ENCODE data around the gene ZNF579.
A peak's percentile ranks its signal among the peaks of the same experiment; 100 is the strongest.

The ZNF579 gene, protein sequence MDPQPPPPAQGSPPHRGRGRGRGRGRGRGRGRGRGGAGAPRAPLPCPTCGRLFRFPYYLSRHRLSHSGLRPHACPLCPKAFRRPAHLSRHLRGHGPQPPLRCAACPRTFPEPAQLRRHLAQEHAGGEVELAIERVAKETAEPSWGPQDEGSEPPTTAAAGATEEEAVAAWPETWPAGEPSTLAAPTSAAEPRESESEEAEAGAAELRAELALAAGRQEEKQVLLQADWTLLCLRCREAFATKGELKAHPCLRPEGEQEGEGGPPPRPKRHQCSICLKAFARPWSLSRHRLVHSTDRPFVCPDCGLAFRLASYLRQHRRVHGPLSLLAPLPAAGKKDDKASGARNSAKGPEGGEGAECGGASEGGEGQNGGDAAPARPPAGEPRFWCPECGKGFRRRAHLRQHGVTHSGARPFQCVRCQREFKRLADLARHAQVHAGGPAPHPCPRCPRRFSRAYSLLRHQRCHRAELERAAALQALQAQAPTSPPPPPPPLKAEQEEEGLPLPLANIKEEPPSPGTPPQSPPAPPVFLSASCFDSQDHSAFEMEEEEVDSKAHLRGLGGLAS

DNA sequence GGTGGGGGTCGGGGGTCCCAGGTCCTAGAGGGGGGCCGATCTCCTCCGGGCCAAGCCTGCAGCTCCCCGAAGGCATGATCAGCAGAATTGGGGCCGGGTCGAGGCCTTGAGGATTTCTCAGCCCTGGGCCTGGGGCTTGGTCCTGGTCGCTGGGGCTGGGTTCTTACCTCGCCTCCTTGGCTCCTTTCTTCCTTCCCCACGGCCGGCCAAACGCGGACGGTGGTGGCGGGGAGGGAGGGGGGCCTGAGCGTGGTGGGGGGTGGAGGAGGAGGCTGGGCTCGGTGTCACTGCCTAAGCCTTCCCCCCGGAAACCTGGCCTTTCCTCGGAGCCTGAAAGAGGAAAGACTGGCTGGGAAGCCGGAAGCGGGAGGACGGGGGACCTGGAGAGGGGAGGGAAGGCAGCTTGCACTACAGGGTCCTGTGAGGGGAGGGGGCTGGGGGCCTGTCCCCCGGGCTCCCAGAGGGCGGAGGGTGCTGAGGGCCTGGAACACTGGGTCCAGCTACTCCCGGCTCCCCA, at the start of gene ZNF579:
TSS of gene ZNF579 (minus strand) at position 221 of the 517 bp plus-strand sequence. CDS start 1,209 bp downstream, outside the sequence.
- ChIA-PET CTCF (interaction anchor here (0.7 to 1.6 kb wide), 5 partner anchors 26 to 288 kb away, joined by 3 read pairs; no protein-coding TSS in a partner anchor), POLR2A (interaction anchor here (0.6 to 0.9 kb wide), 4 partner anchors 10 to 1132 kb away, joined by 3 read pairs; partner anchors contain the start of gene LENG8)
- no peak for DNase-seq (ENCODE audit: low read depth, low spot score)
- H3K4me3 ChIP-seq (ENCODE audit: low read depth, low read length): peak within 1 kb of the TSS; percentile 96
- TF ChIP-seq, protein P1, sequence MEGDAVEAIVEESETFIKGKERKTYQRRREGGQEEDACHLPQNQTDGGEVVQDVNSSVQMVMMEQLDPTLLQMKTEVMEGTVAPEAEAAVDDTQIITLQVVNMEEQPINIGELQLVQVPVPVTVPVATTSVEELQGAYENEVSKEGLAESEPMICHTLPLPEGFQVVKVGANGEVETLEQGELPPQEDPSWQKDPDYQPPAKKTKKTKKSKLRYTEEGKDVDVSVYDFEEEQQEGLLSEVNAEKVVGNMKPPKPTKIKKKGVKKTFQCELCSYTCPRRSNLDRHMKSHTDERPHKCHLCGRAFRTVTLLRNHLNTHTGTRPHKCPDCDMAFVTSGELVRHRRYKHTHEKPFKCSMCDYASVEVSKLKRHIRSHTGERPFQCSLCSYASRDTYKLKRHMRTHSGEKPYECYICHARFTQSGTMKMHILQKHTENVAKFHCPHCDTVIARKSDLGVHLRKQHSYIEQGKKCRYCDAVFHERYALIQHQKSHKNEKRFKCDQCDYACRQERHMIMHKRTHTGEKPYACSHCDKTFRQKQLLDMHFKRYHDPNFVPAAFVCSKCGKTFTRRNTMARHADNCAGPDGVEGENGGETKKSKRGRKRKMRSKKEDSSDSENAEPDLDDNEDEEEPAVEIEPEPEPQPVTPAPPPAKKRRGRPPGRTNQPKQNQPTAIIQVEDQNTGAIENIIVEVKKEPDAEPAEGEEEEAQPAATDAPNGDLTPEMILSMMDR (IDR thresholded peaks at IDR 0.05; ENCODE audit: insufficient read depth, low read length, missing control alignments): no peak

DNA sequence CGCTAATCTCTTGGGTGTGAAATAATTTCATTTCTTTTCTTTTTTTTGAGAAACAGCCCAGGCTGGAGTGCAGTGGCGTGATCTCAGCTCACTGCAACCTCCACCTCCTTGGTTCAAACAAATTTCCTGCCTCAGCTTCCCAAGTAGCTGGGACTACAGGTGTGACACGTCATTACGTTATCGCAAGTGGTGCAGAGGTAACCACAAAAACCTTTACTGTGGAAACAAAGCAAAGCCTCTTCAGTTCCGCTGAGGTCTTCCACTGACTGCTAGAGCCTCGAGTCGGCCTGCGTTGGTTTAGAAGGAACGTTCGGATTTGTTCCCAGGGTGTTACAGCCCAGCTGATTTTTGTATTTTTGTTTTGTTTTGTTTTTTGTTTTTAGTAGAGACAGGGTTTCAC, 45.7 kb upstream of the ZNF579 start:
- CTCF ChIA-PET: interaction anchor here (0.7 to 7.6 kb wide), 9 partner anchors 9 to 486 kb away, joined by 3 to 74 read pairs (median 18); partner anchors contain the start of gene ZNF865

DNA sequence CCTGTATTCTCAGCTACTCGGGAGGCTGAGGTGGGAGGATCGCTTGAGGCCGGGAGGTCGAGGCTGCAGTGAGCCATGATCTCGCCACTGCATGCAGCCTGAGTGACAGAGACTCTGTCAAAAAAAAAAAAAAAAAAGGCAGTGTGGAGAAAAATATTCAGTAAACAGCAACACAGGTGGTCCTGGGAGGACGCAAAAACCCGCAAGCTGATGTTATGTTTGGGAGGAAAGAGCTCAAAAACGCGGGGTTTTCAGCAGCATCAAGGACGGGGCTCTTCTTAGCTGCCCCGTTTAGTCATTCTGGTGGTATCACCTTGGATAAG, 44.3 kb upstream of the ZNF579 start:
- TF ChIP-seq, protein P1 (IDR thresholded peaks at IDR 0.05; ENCODE audit: insufficient read depth, low read length, missing control alignments): no peak
- POLR2A ChIA-PET: interaction anchor here (0.6 to 1.6 kb wide), 9 partner anchors 10 to 409 kb away, joined by 3 to 6 read pairs (median 4); partner anchors contain the start of genes FIZ1, ZNF581 and ZNF865
- H3K4me3 ChIP-seq (ENCODE audit: low read depth, low read length): peak overlapping the region; percentile 78
- CTCF ChIA-PET: interaction anchor here (0.6 to 7.6 kb wide), 11 partner anchors 10 to 484 kb away, joined by 3 to 74 read pairs (median 10); partner anchors contain the start of gene ZNF865
- no peak for DNase-seq (ENCODE audit: low read depth, low spot score)

More for the DNA sequence above, 45.7 kb upstream of the ZNF579 start:
- no peak overlapping the region for H3K4me3 ChIP-seq (ENCODE audit: low read depth, low read length)
- POLR2A ChIA-PET: no interaction called here
- TF ChIP-seq, protein P1 (IDR thresholded peaks at IDR 0.05; ENCODE audit: insufficient read depth, low read length, missing control alignments): no peak
- DNase-seq (ENCODE audit: low read depth, low spot score): no peak

DNA sequence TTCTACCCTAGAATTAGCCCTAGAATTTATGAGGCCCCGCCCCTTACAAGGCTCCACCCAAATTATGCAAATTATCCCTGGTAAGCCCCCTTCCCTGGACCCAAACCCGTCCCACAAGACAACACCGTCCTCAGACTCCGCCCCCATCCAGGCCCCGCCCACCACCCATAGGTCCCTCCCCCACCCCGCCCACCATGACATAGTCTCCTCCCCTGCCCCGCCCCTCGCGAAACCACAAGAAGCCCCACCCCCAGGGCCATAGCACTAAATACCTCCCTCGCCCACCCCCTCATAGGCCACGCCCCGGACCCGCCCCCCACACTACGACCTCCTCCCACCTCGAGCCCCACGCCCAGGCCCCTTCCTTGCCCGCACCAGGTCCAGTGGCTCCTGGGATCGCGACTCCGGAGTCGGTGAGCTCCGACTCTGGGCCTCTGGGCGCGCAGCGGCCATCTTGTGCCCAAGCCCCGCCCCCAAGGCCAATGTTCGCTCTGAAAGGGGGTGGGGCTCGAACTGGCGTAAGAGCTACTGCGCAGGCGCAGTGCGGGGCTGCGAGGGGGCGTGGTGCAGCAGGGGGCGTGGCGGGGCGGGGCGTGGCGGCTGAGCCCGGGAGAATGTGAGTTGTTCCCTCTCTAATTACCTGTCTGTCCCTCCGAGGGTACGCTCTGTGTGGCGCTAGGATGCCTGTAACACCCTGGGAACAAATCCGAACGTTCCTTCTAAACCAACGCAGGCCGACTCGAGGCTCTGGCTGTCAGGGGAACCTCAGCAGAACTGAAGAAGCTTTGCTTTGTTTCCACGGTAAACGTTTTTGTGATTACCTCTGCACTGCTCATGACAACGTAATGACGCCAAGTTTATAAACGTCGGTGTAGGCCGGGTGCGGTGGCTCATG, 43.7 kb upstream of the ZNF579 start, which contains the start of gene ZNF784:
TSS of gene ZNF784 (minus strand) at position 458 of the 895 bp plus-strand sequence. CDS start at position 453, 5 bp downstream.
- ChIA-PET CTCF (interaction anchor here (1.1 to 7.6 kb wide), 9 partner anchors 11 to 484 kb away, joined by 3 to 74 read pairs (median 18); partner anchors contain the start of gene ZNF865), POLR2A (interaction anchor here (0.6 to 1.6 kb wide), 10 partner anchors 10 to 409 kb away, joined by 3 to 6 read pairs (median 4); partner anchors contain the start of genes FIZ1, ZNF581 and ZNF865)
- peak within 1 kb of the TSS; percentile 78 for H3K4me3 ChIP-seq (ENCODE audit: low read depth, low read length)
- TF ChIP-seq, protein P1 (IDR thresholded peaks at IDR 0.05; ENCODE audit: insufficient read depth, low read length, missing control alignments): no peak
- no peak for DNase-seq (ENCODE audit: low read depth, low spot score)

DNA sequence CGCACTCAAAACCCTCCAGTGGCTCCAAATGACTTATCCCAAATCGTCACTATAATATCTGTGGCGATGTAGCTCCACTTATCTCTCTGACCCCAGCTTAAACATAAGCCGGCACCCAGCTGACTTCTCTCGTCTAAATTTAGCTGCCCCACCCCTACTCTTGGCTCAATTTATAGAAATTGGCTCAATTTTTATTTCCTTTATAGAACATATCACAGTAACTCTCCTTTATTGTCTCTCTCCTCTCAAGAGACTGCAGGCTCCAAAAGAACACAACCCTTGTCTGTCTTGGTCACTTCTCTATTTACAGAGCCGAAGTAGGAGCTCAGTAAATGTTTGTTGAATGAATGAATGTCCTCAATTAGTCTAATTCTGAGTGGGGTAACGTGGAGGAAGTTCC, 42.9 kb upstream of the ZNF579 start:
- ChIA-PET POLR2A (no interaction called here), CTCF (interaction anchor here (1.3 to 7.6 kb wide), 7 partner anchors 11 to 483 kb away, joined by 3 to 74 read pairs (median 19); partner anchors contain the start of gene ZNF865)
- no peak for DNase-seq (ENCODE audit: low read depth, low spot score)
- TF ChIP-seq, protein P1 (IDR thresholded peaks at IDR 0.05; ENCODE audit: insufficient read depth, low read length, missing control alignments): no peak
- H3K4me3 ChIP-seq (ENCODE audit: low read depth, low read length): peak overlapping the region; percentile 32

Data from AG04449 (cell line).